PC-3 (cell line): Measurements from ENCODE around the gene FBLN7.

Source experiments
- CTCF ChIP-seq: fragments of 300-600 bp; sonication (generic); conservative IDR thresholded peaks from 2 replicates; pipeline ENCODE4 v1.5.1; 2017; ENCODE audit warnings: antibody characterized with exemption, low read depth, mild to moderate bottlenecking, low read length
- EZH2phosphoT487 ChIP-seq: fragments of 300-600 bp; sonication (generic); IDR thresholded peaks from 2 replicates; pipeline ENCODE4 v1.6.1; 2018; ENCODE audit warnings: mild to moderate bottlenecking, antibody characterized with exemption, low read length, borderline replicate concordance

DNA sequence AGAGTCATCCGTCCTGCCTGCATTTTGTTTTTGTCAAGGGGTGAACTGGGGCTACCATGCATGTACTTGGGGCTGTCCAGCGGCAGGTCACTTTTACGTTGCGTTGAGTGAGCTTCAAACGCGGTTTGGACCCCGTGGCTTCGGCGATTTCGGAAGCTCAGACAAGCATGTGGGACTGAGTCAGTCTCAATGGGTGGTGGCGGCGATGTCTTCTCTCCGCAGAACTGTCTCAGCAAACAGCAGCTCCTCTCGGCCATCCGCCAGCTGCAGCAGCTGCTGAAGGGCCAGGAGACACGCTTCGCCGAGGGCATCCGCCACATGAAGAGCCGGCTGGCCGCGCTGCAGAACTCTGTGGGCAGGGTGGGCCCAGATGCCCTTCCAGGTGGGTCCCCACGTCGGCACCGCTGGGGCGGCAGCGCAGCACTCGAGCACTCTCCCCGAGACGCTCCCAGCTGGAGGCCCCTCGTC, 21.3 kb downstream of the FBLN7 start:
- TF ChIP-seq CTCF = no peak
- TF ChIP-seq EZH2phosphoT487 = no peak
